Right lobe of liver (tissue), 6 donors: Measurements from ENCODE around the gene UNC119. TPM values are rescaled to one million over a fixed set of nuclear protein-coding genes. Genes with fewer than 3 reads are reported as not detected.

Experiments
- ATAC-seq, 4 donors: fragments of 200-7000 bp; cut with Tn5 transposase; one replicate each; pipeline ENCODE4 v1.9.1; 2020; ENCODE audit warnings: mild to moderate bottlenecking in 4 of 4, moderate library complexity in 4 of 4
- DNase-seq, 3 donors: peaks; one replicate each; pipeline ENCODE4 v3.0.0-alpha.2; 2020
- H3K27ac ChIP-seq, 3 donors: fragments of 200-600 bp; one replicate each; pipeline ENCODE4 v1.8.0; 2022
- H3K27me3 ChIP-seq, 2 donors: fragments of 200-600 bp; one replicate each; pipeline ENCODE4 v1.8.0; 2022
- H3K36me3 ChIP-seq, 4 donors: fragments of 200-600 bp; sonication (generic) in 1 of 4; one replicate each; pipeline versions ENCODE4 v1.5.1 to v1.8.0; 2017 to 2022; ENCODE audit warnings: control low read depth in 1 of 4
- H3K4me1 ChIP-seq, 4 donors: fragments of 200-600 bp; sonication (generic) in 1 of 4; one replicate each; pipeline versions ENCODE4 v1.5.1 to v1.8.0; 2017 to 2022; ENCODE audit warnings: control low read depth in 1 of 4
- H3K4me3 ChIP-seq, 3 donors: fragments of 200-600 bp; one replicate each; pipeline ENCODE4 v1.8.0; 2022
- H3K9me3 ChIP-seq, 4 donors: fragments of 200-600 bp; sonication (generic) in 1 of 4; one replicate each; pipeline versions ENCODE4 v1.5.1 to v1.8.0; 2017 to 2022; ENCODE audit warnings: control low read depth in 1 of 4
- CTCF ChIP-seq, 4 donors: fragments of 200-600 bp in 3 of 4; fragments of 450-650 bp in 1 of 4; IDR thresholded peaks; one replicate each; pipeline versions ENCODE4 v1.5.1 to v1.8.0; 2016 to 2022; ENCODE audit warnings: antibody characterized with exemption in 4 of 4, mild to moderate bottlenecking in 2 of 4
- POLR2A ChIP-seq: fragments of 450-650 bp; IDR thresholded peaks from one replicate; pipeline ENCODE4 v1.6.1; 2017; ENCODE audit warnings: antibody characterized with exemption, mild to moderate bottlenecking
- WGBS: methylation state at CpG from one replicate; pipeline ENCODE4 v1.1.6; 2018; ENCODE audit warnings: low coverage, low lambda C conversion rate; ENCODE audit not compliant: insufficient coverage; ENCODE audit errors: missing lambda C conversion rate; 5-methylcytosine and 5-hydroxymethylcytosine counted together
- intact Hi-C, 2 donors: fragments of 100-400 bp; cut with DNase I; formaldehyde crosslinking; loops; one replicate each; pipeline versions ENCODE4 v1.11.2 to v1.14.1; 2022
- total RNA-seq, 6 experiments: library from RNA; depleted of rRNA in 2 of 6; stranded (reverse); fragments of >200 nt in 2 of 6; fragmentation: NEBNext Ultra II Directional in 3 of 6; extraction: Animal tissue kit (Norgen Biotek cat#: 25700) in 3 of 6; gene quantifications; one replicate each; pipeline versions ENCODE4 v1.1.0 to v1.2.4, GENCODE V29; 2016 to 2023
- donor health status: DM: no; HTN: yes; CAD: no.
- donor health status: DM: no; HTN: no; CAD: no.
- donor health status: DM: no; HTN: no; CAD: no.
- donor health status: DM: no; HTN: yes; CAD: no.
- donor health status: DM: no; HTN: yes; CAD: no.

Gene UNC119
- total RNA-seq, 6 experiments from 2014 or later: 11.5 to 37.8 (median 13.1) TPM

- H3K27me3 ChIP-seq: no peaks in the 10 kb centered on the region
- H3K36me3 ChIP-seq: no peaks in the 10 kb centered on the region
- TF ChIP-seq POLR2A (no peak), CTCF (IDR thresholded peaks at IDR 0.05) (no peak)
- ATAC-seq (no peak), DNase-seq (no peak)
- intact Hi-C loops: no loop called here
- H3K27ac ChIP-seq: no peak overlapping the region
- 69% methylated on average over 3 of the region's 3 CpGs for WGBS
- H3K4me1 ChIP-seq: no peaks in the 10 kb centered on the region
- no peak overlapping the region for H3K4me3 ChIP-seq
- H3K9me3 ChIP-seq: no peaks in the 10 kb centered on the region
Observed at GRCh38 chr17:28503420-28503819, 49.0 kb downstream of the UNC119 start.

GRCh38 chr17:28501421-28502284 is 50.8 kb downstream of the UNC119 start:
- DNase-seq: no peak
- H3K36me3 ChIP-seq: no peaks in the 10 kb centered on the region
- no peak overlapping the region for H3K4me3 ChIP-seq
- TF ChIP-seq POLR2A (no peak), CTCF (IDR thresholded peaks at IDR 0.05) (no peak)
- no peaks in the 10 kb centered on the region for H3K27me3 ChIP-seq
- no peak overlapping the region for H3K27ac ChIP-seq
- intact Hi-C loops: no loop called here
- no peak for ATAC-seq
- no peaks in the 10 kb centered on the region for H3K9me3 ChIP-seq
- no peaks in the 10 kb centered on the region for H3K4me1 ChIP-seq
- 60% methylated on average over 2 of the region's 3 CpGs for WGBS

- DNase-seq: no peak
Observed at GRCh38 chr17:28500712-28501379, 51.6 kb downstream of the UNC119 start.

More at GRCh38 chr17:28500712-28501379, 51.6 kb downstream of the UNC119 start:
- Histone ChIP-seq H3K27ac (no peak overlapping the region), H3K27me3 (no peaks in the 10 kb centered on the region), H3K4me3 (no peak overlapping the region), H3K36me3 (no peaks in the 10 kb centered on the region), H3K9me3 (no peaks in the 10 kb centered on the region), H3K4me1 (no peaks in the 10 kb centered on the region)
- 70% methylated on average over 9 of the region's 13 CpGs for WGBS
- no peak for TF ChIP-seq POLR2A
- TF ChIP-seq CTCF (IDR thresholded peaks at IDR 0.05): no peak
- intact Hi-C loops: no loop called here
- ATAC-seq: no peak
